SU-DHL-6 (cell line): ENCODE results near the gene GRIN2D.

Experiments
- CTCF ChIP-seq: fragments of 200-600 bp; sonication (generic); IDR thresholded peaks from one replicate; pipeline ENCODE4 v1.5.1; 2017; ENCODE audit warnings: antibody characterized with exemption, mild to moderate bottlenecking, low read length, moderate library complexity; ENCODE audit not compliant: insufficient read depth, poor library complexity, severe bottlenecking
- EZH2phosphoT487 ChIP-seq: fragments of 200-600 bp; sonication (generic), shearing (Covaris generic); conservative IDR thresholded peaks from 2 replicates; pipeline ENCODE4 v1.6.1; 2018; ENCODE audit warnings: mild to moderate bottlenecking, antibody characterized with exemption, low read length, moderate library complexity, mixed read lengths

GRCh38 chr19:48413879-48414587 lies 20.6 kb downstream of the GRIN2D start:
- TF ChIP-seq CTCF (no peak), EZH2phosphoT487 (no peak)
